ENCODE results near the gene ADGRB2.

ADGRB2 gene

DNA sequence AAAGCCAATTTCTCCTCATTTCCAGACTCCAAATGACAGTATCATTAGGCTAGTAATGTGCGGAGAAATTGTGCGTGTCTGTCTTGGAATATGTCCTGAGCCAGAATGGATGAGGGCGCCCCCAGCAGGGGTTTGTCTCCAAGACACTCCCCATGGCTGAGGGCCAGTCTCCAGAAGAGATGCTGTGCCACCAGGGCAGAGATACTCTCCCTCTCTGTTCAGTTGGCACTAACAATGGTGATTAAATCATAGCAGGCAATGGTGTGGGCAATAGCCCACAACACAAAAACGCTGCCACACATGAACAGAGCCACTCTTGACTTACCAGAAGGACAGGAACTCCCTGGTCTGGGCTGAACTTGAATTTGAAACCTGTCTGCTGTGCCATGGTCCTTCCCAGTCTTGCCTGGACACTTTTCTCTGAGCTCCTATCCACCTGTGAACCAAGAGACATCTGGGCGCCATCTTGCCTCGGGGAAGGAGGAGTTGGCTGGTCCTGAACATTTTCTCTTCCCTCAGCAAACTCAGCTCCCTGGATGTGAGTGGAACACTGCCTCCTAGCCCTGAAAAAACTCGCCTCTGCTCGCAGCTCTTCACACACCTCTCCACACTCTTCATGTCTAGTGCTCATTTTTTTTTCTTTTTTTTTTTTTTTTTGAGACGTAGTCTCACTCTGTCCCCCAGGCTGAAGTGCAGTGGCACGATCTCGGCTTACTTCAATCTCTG, 14.8 kb upstream of the ADGRB2 start:
- no peak overlapping the region for H3K27ac ChIP-seq
- TF ChIP-seq, protein P1, sequence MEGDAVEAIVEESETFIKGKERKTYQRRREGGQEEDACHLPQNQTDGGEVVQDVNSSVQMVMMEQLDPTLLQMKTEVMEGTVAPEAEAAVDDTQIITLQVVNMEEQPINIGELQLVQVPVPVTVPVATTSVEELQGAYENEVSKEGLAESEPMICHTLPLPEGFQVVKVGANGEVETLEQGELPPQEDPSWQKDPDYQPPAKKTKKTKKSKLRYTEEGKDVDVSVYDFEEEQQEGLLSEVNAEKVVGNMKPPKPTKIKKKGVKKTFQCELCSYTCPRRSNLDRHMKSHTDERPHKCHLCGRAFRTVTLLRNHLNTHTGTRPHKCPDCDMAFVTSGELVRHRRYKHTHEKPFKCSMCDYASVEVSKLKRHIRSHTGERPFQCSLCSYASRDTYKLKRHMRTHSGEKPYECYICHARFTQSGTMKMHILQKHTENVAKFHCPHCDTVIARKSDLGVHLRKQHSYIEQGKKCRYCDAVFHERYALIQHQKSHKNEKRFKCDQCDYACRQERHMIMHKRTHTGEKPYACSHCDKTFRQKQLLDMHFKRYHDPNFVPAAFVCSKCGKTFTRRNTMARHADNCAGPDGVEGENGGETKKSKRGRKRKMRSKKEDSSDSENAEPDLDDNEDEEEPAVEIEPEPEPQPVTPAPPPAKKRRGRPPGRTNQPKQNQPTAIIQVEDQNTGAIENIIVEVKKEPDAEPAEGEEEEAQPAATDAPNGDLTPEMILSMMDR (IDR thresholded peaks at IDR 0.05) = no peak
- DNase-seq (ENCODE audit: low spot score) = no peak
- no peak overlapping the region for H3K4me3 ChIP-seq

DNA sequence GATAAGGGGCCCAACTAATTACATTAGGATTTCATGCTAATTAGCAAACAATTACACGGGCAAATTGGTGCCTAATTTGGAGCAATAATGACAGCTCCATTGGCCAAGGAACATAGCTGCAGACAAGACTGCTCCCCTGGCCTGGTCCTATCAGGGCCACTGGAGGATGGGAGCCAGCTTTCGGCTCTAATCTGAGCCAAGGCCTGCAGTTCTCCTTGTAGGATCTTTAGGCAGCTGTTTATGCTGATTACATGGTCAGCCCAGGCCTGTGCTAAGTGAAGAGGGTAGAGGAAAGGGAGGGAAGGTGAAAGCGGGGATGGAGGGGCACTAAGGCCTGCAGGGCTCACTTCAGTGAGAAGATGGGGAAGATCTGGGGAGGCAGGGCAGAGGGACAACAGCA, 12.4 kb upstream of the ADGRB2 start:
- DNase-seq (ENCODE audit: low spot score) = no peak
- Histone ChIP-seq H3K27ac (no peak overlapping the region), H3K4me3 (no peak overlapping the region)
- TF ChIP-seq, protein P1 (IDR thresholded peaks at IDR 0.05) = no peak

DNA sequence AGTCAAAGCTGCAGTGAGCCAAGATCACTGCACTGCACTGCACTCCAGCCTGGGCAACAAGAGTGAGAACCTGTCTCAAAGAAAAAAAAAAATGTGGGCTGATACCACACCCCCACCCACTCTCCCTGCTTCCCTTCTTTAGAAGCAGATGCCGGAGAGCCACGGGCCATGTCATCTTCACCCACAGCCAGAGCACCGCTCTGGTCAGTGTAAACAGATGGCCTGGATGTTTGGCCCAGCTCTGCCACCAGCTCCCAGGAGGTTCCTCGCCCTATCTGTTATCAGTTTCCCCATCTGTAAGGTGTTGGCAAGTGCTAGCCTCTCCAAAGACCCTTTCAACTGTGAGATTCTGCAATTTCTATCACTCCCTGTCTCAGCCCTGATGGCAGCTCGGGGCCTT, 11.9 kb upstream of the ADGRB2 start:
- TF ChIP-seq, protein P1 (IDR thresholded peaks at IDR 0.05) = no peak
- Histone ChIP-seq H3K27ac (no peak overlapping the region), H3K4me3 (no peak overlapping the region)
- no peak for DNase-seq (ENCODE audit: low spot score)

DNA sequence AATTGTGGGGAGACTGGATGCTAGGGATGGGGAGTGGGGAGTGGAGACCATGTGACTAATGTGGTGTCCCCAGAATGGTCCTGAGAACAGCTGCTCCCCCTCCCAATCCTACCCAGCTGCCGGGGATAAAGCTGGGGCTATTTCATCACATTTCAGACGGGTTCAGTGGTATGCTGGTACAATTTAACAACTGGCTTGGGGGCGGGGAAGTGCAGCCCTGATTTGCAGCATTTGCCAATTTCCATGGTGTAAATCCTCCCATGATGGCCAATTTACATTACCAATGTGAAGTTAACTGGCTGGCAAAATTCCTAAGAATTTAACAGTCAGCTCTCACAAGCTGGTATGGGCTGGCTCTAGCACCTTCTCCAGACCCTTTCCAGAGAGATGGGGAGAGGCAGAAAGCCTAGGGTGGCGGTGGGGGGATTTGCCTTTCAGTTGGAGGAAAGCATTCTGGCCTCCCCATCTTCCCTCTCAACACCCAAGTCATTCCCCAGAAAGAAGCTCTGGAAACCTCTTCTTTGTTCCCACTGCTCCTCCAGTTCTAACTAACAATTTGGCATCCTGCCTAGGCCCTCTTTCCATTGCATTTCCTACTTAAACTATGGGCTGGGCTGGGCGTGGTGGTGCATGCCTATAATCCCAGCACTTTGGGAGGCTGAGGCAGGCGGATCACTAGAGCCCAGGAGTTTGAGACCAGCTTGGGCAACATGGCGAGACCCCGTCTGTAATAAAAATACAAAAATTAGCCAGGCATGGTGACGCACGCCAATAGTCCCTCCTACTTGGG, 11.3 kb upstream of the ADGRB2 start:
- no peak for DNase-seq (ENCODE audit: low spot score)
- TF ChIP-seq, protein P1 (IDR thresholded peaks at IDR 0.05) = no peak
- no peak overlapping the region for H3K27ac ChIP-seq
- no peak overlapping the region for H3K4me3 ChIP-seq

DNA sequence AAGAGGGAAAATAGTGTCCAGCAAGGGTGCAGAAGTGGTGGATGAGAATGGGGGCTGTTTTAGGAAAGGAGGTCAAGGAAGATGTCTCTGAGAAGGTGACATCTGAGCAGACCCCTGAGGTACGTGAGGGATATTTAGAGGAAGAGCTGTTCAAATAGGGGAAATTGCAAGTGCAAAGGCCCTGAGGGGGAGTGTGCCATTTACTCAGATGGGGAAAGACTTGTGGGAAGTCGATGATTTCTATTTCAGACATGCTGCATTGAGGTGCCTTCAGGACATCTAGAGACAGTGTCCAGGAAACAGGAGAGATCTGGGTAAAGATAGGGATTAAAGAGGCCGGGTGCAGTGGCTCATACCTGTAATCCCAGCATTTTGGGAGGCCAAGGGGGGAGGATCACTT, 10.4 kb upstream of the ADGRB2 start:
- TF ChIP-seq, protein P1 (IDR thresholded peaks at IDR 0.05) = no peak
- no peak for DNase-seq (ENCODE audit: low spot score)
- Histone ChIP-seq H3K4me3 (no peak overlapping the region), H3K27ac (no peak overlapping the region)

DNA sequence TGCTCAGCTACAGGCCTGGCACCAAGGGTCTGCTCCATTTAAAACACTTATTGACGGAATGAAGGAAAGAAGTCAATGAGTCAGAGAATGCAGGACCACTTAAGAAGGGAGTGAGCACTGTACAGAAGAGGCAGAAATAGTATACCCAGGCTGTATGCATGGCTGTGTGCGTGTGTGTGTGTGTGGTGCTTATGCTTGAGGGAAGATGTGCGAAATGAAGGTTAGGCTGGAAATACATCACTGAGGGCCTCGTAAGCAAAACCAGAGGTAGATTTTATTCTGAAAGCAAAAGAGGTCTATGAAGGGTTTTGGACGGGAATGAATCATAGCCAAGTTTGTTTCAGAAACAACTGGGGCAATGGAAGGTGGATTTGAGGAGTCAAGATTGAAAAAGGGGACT, 9.7 kb upstream of the ADGRB2 start:
- DNase-seq (ENCODE audit: low spot score) = no peak
- TF ChIP-seq, protein P1 (IDR thresholded peaks at IDR 0.05) = no peak

More for the DNA sequence above, 9.7 kb upstream of the ADGRB2 start:
- H3K4me3 ChIP-seq = no peak overlapping the region
- no peak overlapping the region for H3K27ac ChIP-seq
